Gastroesophageal sphincter (tissue), 3 donors: ENCODE data around the gene GPR141.

Experiments
- EP300 ChIP-seq: sonication (generic); formaldehyde crosslinking; IDR thresholded peaks from one replicate; pipeline ENCODE4 v1.6.1; 2017; ENCODE audit warnings: antibody characterized with exemption, mild to moderate bottlenecking
- POLR2A ChIP-seq, 2 donors: fragments of 450-650 bp; IDR thresholded peaks; one replicate each; pipeline ENCODE4 v1.6.1; 2017; ENCODE audit warnings: antibody characterized with exemption in 2 of 2, mild to moderate bottlenecking in 2 of 2, moderate library complexity in 1 of 2
- POLR2AphosphoS5 ChIP-seq: sonication (generic); formaldehyde crosslinking; IDR thresholded peaks from one replicate; pipeline ENCODE4 v1.6.1; 2017; ENCODE audit warnings: antibody characterized with exemption
- TF ChIP-seq, protein P1 (sequence below), 4 experiments: fragments of 200-600 bp in 2 of 4; fragments of 450-650 bp in 2 of 4; sonication (generic) in 1 of 4; IDR thresholded peaks; one replicate each; pipeline ENCODE4 v1.5.1; 2017 to 2019; ENCODE audit warnings: antibody characterized with exemption in 4 of 4, mild to moderate bottlenecking in 2 of 4, moderate library complexity in 2 of 4

DNA sequence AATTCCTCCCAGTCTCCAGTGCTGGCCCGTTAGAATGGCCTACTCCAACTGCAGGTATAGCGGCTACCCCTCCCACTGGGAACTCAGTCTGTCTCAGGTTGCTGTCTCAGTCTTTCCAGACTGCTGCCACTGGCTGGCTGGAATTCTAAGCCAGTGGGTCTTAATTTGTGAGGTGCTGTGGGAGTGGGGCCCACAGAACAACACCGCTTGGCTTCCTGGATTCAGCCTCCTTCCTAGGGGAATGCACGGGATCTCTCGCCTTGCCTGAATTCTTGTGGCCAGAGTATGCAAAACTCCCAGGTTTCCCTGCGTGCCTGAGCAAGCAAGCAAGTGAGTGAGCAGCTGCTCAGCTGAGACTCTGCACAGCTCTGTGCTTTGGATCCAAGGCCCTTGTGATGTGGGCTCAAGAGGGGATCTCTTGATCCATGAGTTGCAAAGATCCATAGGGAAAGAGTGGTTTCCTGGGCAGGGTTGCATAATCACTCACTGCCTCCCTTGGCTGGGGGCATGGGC is 41.5 kb upstream of the GPR141 start:
- no peak for TF ChIP-seq POLR2A (IDR thresholded peaks at IDR 0.05)
- TF ChIP-seq, protein P1, sequence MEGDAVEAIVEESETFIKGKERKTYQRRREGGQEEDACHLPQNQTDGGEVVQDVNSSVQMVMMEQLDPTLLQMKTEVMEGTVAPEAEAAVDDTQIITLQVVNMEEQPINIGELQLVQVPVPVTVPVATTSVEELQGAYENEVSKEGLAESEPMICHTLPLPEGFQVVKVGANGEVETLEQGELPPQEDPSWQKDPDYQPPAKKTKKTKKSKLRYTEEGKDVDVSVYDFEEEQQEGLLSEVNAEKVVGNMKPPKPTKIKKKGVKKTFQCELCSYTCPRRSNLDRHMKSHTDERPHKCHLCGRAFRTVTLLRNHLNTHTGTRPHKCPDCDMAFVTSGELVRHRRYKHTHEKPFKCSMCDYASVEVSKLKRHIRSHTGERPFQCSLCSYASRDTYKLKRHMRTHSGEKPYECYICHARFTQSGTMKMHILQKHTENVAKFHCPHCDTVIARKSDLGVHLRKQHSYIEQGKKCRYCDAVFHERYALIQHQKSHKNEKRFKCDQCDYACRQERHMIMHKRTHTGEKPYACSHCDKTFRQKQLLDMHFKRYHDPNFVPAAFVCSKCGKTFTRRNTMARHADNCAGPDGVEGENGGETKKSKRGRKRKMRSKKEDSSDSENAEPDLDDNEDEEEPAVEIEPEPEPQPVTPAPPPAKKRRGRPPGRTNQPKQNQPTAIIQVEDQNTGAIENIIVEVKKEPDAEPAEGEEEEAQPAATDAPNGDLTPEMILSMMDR (IDR thresholded peaks at IDR 0.05): no peak
- no peak for TF ChIP-seq EP300
- TF ChIP-seq POLR2AphosphoS5: no peak
